K562 (cell line): ENCODE measurements around the gene SVIP.

Experiments
- ATF3 ChIP-seq, 2 experiments: fragments of 450-650 bp in 1 of 2; sonication (generic) in 1 of 2; formaldehyde crosslinking in 1 of 2; IDR thresholded peaks in 1 of 2; conservative IDR thresholded peaks in 1 of 2; 2 replicates each; pipeline versions ENCODE4 v1.6.1 to v1.8.1; 2016 to 2023; ENCODE audit warnings: mild to moderate bottlenecking in 2 of 2, moderate library complexity in 2 of 2, inconsistent platforms in 1 of 2, missing genetic modification reagents in 1 of 2
- CTCF ChIP-seq, 3 experiments: IDR thresholded peaks in 2 of 3; conservative IDR thresholded peaks in 1 of 3; 2 replicates each; pipeline ENCODE4 v1.5.1; 2011 to 2012; ENCODE audit warnings: low read length in 3 of 3, mild to moderate bottlenecking in 3 of 3, control low read depth in 2 of 3, improper control_type of control experiment in 1 of 3, inconsistent platforms in 1 of 3, low read depth in 1 of 3, mixed read lengths in 1 of 3, moderate library complexity in 1 of 3; ENCODE audit not compliant: insufficient read depth in 2 of 3
- CUX1 ChIP-seq: fragments of 200-800 bp; sonication (Bioruptor generic); IDR thresholded peaks from 2 replicates; pipeline ENCODE4 v1.6.1; 2016; ENCODE audit warnings: missing genetic modification characterization, missing compliant biosample characterization
- GATA2 ChIP-seq: sonication (generic); formaldehyde crosslinking; IDR thresholded peaks from 2 replicates; pipeline ENCODE4 v1.4.0; 2020; ENCODE audit warnings: mild to moderate bottlenecking, missing genetic modification reagents
- ID3 ChIP-seq, 2 experiments: fragments of 250-450 bp in 1 of 2; fragments of 450-650 bp in 1 of 2; sonication (Bioruptor Pico) in 1 of 2; IDR thresholded peaks; 2 replicates each; pipeline versions ENCODE4 v1.6.1 to v1.8.0; 2016 to 2021; ENCODE audit warnings: mild to moderate bottlenecking in 2 of 2, moderate library complexity in 2 of 2, missing compliant biosample characterization in 1 of 2, missing genetic modification characterization in 1 of 2
- RREB1 ChIP-seq: fragments of 250-450 bp; sonication (Bioruptor Pico); IDR thresholded peaks from 2 replicates; pipeline ENCODE4 v1.4.0; 2020
- SIX5 ChIP-seq, 2 experiments: IDR thresholded peaks; 2 replicates each; pipeline ENCODE4 v1.6.1; 2011; ENCODE audit warnings: low read length in 2 of 2, borderline replicate concordance in 1 of 2, low read depth in 1 of 2, mild to moderate bottlenecking in 1 of 2, moderate library complexity in 1 of 2; ENCODE audit not compliant: insufficient read depth in 1 of 2
- USF2 ChIP-seq: sonication (generic); formaldehyde crosslinking; IDR thresholded peaks from 2 replicates; pipeline ENCODE4 v1.5.0; 2020; ENCODE audit warnings: missing genetic modification reagents
- ZNF780A ChIP-seq: fragments of 250-450 bp; sonication (Bioruptor Pico); IDR thresholded peaks from 2 replicates; pipeline ENCODE4 v1.5.0; 2021; ENCODE audit warnings: mild to moderate bottlenecking

GRCh38 chr11:22774716-22775115 is 54.9 kb downstream of the SVIP start:
- TF ChIP-seq GATA2 (CRISPR knock-in tag): no peak
- no peak for TF ChIP-seq CTCF (IDR thresholded peaks at IDR 0.05 in 2 of 3, conservative IDR thresholded peaks at IDR 0.05 in 1 of 3; ENCODE audit: insufficient read depth in 2 of 3, low read depth in 1 of 3, low read length in 3 of 3)
- TF ChIP-seq RREB1 (CRISPR knock-in tag): no peak
- TF ChIP-seq ATF3 (IDR thresholded peaks at IDR 0.05): no peak
- no peak for TF ChIP-seq ATF3 (CRISPR knock-in tag; conservative IDR thresholded peaks at IDR 0.05)
- TF ChIP-seq ZNF780A (CRISPR knock-in tag): no peak
- TF ChIP-seq ID3 (CRISPR knock-in tag; IDR thresholded peaks at IDR 0.05): no peak
- TF ChIP-seq ID3 (tag; IDR thresholded peaks at IDR 0.05): no peak
- TF ChIP-seq CUX1 (CRISPR knock-in tag): no peak
- no peak for TF ChIP-seq SIX5 (IDR thresholded peaks at IDR 0.05; ENCODE audit: borderline replicate concordance in 1 of 2, insufficient read depth in 1 of 2, low read depth in 1 of 2, low read length in 2 of 2)
- no peak for TF ChIP-seq USF2 (CRISPR knock-in tag)
